Inflammatory macrophage (primary cell): ENCODE data around the gene MLH1.

Experiments
- DNase-seq, 2 donors: peaks; one replicate each; pipeline ENCODE4 v3.0.0-alpha.2; 2020 to 2022

Gene MLH1

DNA sequence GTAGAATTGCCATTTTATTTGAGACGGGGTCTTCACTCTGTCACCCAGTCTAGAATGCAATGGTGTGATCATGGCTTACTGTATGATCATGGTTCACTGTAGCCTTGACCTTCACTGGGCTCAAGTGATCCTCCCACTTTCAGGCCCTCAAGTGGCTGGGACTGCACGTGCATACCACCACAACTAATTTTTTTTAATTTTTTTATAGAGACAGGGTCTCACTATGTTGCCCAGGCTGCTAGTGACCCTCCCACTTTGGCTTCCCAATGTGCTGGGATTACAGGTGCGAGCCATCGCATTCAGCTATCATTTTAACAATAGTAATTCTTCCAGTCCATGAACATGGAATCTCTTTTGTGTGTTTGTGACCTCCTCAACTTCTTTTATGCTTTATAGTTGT is 12.3 kb upstream of the MLH1 start:
- no peak for DNase-seq

DNA sequence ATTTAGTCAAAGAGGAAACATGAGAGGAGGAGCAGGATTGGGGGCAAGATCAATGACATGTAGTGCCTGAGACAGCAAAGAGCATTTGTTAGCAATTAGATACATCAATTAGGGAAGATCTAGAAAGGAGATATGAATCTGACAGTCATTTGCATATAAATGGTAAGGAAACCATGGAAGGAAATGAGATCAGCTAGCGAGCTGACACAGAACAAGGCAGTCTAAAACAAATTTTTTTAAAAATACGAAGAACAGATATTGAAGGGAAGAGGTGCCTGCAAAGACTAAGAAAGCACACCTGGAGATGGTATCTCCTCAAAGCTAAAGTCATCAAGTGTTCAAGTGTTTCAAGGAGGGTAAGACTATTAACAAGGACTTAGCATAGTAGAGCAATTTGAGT is 5.0 kb upstream of the MLH1 start:
- DNase-seq, result no peak

DNA sequence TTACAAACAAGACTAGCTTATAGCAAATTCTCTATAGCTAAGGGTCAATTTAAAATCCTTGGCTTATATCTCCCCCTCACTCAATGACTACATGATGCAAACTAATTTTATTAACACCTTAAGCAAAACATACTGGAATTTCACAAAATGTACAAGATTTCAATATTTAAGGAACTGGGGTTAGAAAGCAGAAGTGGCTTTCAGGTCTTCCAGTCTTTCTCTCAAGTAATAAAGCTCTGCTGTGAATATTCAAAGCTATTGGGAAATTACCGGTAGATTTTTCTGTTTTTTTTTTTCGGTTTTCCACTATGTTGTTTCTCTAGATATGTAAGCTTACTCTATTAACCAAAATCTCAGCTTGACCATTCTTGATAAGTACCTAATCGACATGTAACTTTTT is 4.3 kb upstream of the MLH1 start:
- peak; percentile 33 to 67 for DNase-seq

DNA sequence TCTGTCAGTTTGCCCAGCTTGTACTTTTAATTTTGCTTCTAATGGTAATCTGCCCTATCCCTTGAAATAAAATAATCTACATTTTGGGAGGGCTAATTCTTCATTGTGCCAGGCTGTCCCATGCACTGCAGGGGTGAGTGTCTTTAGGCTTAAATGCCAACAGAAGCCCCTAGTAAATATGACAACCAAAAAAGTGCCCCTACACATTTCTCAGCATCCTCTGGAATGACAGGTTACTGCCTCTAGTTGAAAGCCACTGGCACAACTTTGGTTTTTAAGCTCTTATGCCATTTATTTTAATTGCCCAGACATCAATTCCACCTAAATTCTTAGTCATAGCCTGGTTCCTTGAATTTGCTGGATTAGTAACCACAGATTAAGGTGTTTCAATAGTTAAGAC is 3.8 kb upstream of the MLH1 start:
- DNase-seq, result no peak

DNA sequence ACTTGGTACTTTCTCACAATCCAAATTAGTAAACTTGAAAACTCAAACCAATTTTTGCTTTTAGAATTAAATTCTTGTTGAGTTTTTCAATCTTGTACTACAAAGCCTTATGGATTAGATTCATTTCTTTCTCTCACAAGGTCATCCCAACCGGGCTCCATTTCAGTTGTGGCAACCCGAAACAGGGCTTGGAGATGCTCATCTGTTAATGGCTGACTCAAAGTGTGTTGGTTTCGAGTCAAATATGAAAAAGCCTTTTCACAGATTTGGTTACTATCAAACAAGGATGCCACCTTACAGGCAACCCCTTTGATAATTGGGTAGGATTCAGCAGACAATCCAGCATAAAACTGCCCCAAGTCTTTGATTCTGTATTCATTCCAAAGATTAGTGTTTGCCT is 2.2 kb upstream of the MLH1 start:
- DNase-seq, result no peak

DNA sequence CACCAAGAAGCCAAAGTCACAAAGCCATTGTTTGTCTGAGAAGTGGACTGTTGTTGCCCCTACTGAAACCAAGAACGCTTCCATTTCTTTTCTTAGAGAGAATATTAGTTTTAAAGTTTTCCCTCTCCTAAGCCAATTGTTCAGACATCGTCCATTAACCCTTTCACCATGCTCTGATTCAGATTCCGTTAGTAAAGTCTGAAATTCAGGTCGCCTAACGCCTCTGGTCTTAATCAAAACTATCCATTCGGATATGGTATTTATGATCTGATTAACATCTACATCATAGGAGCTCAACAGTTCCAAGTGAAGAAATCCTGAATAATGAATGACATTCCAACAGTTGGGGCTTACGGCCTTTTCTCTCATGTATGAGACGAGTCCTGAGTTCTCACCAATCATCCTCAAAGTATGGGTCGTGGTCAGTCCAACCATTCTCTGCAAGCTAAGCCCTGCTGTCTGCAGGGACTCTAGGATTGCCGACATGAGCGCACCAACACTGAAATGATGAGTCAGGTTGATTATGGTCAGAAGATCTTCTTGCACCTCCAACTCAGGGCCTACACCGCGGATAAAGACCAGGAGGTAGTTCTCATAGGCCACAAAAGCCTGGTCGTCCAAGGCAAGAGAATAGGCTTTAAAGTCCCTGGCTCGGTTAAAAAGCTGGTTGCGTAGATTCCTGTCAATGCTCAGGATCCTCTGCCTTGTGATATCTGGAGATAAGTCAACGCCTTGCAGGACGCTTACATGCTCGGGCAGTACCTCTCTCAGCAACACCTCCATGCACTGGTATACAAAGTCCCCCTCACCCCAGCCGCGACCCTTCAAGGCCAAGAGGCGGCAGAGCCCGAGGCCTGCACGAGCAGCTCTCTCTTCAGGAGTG is 1.2 kb upstream of the MLH1 start:
- peak; percentile 23 to 46 for DNase-seq

DNA sequence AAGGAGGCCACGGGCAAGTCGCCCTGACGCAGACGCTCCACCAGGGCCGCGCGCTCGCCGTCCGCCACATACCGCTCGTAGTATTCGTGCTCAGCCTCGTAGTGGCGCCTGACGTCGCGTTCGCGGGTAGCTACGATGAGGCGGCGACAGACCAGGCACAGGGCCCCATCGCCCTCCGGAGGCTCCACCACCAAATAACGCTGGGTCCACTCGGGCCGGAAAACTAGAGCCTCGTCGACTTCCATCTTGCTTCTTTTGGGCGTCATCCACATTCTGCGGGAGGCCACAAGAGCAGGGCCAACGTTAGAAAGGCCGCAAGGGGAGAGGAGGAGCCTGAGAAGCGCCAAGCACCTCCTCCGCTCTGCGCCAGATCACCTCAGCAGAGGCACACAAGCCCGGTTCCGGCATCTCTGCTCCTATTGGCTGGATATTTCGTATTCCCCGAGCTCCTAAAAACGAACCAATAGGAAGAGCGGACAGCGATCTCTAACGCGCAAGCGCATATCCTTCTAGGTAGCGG is 452 bp upstream of the MLH1 start, which contains the start of gene EPM2AIP1:
EPM2AIP1 (minus strand) TSS at position 326 of the 520 bp plus-strand sequence; CDS start at position 272, 54 bp downstream.
- peak in 1 of 2 donors; percentile 100 for DNase-seq

DNA sequence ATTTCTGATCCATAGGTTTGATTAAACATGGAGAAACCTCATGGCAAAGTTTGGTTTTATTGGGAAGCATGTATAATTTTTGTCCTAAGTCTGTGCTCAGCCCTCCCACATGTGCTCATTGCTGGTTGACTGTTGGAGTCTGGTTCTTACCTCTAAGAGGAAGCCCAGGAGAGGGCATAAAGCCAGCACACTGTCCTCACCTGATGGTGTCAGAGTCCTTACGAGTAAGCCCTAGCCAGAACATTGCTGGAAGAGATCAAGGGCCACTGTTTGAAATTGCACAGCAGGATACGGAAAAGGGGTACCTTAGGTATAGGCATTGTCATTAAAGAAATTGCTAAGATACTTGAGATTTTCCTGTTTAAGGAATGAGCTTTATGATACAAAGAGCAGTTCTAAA is 21.3 kb downstream of the MLH1 start:
- DNase-seq, result no peak

DNA sequence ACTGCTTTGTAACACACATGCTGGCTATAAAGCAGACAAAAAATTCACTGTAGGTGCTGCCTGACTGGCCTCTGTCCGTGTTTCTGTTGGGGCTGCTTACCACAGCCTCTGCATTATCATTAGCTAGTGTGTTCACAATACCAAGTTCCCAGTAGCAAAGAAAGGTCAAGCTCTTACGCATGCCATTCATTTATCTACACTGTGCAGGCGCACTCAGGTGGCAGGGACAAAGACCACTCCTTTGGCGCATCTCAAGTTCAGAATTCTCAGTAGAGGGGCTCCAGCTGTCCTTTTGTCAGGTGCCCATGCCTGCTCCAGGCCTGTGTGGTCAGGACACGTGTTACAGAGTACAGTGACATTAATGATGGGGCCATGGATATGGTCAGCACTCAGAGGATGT is 22.3 kb downstream of the MLH1 start:
- no peak for DNase-seq

DNA sequence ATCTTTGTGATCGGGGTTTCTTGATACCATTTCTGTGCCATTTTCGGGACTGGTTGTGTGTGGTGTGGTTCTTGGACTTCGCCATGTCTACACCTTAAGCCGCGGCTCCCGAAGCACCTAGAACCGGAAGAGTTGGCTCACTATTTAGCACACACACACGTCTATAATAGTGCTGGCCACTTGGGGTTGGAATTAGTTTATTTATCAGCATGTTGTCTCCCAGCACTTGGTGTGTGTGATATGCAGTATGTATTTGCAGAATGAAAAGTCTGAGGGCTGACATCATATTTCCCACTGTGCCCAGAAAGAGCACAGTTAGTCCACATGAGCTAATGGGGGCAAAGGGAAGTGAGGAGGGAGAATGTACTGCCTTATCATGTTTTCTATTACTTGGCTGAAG is 23.6 kb downstream of the MLH1 start:
- DNase-seq, result no peak

DNA sequence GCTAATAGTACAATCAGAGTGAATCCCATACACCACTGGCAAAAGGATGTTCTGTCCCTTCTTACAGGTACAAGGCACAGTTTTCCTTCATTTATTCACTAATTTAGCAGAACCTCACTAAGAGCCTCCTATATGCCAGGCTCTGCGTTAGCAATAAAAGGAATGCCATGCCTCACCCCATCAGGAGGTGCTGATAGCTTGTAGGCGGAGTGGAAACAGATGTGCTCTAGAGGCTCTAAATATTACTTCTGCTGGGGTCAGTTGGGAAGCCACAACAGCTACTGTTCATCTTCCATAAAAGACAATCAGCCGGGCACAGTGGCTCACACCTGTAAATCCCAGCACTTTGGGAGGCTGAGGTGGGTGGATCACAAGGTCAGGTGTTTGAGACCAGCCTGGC is 24.4 kb downstream of the MLH1 start:
- no peak for DNase-seq

DNA sequence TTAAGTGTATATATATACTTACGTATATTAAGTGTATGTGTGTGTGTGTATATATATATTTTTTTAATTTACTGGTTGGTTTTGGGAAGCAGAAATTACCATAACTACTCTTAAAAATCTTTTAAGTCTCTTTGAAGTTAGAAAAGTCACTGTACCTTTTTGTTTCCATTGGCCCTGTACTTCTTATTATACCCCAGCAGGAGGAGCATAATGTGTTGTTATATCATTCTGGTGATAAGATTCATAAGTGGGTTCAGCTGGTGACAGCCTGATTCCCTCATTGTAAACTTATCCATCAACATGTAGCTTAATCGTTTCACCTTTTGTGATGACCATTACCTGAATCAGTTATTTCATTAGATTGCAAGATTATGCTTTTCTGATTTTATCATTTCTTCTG is 30.8 kb downstream of the MLH1 start:
- DNase-seq, result no peak

DNA sequence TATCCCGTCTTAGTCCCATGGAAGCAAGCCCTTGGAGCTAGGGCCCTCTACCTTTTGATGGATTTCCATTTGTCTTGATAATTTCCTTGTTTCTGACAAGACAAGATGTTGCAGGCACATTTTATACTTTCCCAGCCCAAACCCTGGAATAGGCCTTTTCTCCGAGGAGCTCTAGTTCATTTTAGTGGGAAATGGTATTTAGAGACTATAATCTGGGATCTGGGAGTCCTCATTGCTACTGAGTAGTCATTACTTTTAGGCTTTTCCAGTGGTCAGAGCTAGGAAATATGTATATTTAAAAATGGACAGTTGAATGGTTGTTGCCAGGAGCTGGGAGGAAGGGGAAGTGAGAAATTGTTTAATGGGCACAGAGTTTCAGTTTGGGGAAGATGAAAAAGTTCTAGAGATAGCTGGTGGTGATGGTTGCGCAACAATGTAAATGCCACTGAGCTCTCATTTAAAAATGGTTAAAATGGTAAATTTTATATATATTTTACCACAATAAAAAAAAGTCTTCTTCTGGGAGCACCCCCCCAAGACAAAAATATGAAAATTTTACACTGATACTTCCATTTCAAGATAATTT is 31.6 kb downstream of the MLH1 start:
- DNase-seq, result peak; percentile 53 to 76

DNA sequence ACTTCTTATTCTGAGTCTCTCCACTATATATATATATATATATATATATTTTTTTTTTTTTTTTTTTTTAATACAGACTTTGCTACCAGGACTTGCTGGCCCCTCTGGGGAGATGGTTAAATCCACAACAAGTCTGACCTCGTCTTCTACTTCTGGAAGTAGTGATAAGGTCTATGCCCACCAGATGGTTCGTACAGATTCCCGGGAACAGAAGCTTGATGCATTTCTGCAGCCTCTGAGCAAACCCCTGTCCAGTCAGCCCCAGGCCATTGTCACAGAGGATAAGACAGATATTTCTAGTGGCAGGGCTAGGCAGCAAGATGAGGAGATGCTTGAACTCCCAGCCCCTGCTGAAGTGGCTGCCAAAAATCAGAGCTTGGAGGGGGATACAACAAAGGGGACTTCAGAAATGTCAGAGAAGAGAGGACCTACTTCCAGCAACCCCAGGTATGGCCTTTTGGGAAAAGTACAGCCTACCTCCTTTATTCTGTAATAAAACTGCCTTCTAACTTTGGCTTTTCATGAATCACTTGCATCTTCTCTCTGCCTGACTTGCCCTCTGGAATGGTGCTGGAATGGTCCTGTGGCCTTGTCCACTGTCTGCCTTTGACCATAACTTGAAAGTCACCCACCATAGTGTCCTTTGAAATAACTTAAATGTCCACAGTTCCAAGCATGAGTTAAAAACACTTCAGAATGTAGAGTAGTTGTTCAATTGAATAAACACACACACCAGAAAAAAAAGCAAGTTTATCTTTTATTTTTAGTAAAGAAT is 32.4 kb downstream of the MLH1 start:
- no peak for DNase-seq

DNA sequence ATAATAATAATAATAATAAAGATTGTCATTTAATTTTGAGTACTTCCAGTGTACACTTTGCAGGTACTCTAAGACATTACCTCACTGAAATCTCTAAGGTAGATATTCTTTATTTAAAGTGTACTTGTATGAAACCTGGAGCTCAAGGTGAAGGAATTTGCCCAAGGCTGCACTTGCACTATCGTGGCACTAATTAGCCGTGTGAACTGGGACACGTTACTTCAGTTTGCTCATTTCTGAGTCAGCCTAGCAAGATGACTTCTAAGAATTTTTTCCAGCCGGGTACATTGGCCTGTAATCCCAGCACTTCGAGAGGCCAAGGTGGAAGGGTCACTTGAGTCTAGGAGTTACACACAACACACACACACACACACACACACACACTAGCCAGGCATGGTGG is 33.5 kb downstream of the MLH1 start:
- no peak for DNase-seq

DNA sequence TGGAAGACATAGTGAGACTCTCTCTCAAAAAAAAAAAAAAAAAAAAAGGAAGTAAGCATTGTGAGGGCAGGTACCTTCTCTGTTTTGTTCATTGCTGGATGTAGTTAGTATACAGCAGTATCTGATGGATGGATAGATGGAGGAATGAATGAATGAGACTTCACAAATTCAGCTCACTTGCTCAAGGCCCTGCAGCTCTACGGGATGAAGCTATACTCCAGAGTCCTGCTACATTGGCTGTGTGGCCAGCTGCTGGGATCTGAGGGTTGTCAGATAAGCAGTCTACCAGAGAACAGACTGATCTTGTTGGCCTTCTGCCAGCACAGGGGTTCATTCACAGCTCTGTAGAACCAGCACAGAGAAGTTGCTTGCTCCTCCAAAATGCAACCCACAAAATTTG is 35.0 kb downstream of the MLH1 start:
- DNase-seq, result no peak

DNA sequence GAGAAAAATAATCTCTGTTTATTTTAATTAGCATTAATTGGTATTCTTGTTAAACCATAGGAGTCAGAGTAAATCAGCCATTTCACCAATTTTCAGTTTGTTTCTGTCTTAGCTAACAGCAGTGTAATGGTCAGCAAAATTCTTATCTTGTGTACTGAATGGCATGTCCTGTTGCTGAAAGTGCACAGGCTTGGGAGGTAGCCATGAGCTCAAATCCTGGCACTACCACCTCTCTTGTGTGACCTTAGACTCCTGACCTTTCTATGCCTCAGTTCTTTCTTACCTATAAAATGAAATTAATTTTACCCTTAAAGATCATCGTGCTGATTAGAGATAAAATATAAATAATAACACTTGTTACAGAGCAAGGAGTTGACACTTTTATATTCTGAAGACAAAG is 35.8 kb downstream of the MLH1 start:
- no peak for DNase-seq

DNA sequence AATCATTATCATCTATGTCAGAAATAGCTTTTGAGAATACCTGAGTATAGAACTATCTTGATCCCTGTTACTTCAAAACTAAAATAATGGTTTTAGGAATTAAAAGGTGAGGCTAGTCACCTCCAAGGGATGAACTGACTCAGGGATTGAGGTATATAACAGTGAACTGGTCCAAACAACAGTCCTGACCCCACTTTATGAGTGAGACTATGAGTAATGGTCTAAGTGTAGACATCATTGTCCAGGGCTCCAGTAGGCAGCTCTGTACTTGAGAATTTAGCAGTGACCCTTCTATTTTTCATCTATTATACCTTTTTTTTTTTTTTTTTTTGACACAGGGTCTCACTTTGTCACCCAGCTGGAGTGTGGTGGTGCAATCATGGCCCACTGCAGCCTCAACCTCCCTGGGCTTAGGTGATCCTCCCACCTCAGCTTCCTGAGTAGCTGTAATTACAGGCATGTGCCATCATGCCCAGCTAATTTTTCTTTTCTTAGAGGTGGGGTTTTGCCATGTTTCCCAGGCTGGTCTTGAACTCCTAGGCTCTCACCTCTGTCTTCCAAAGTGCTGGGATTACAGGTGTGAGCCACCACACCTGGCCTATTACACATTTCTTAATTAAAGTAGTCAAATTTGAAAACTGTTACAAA is 36.3 kb downstream of the MLH1 start:
- no peak for DNase-seq

DNA sequence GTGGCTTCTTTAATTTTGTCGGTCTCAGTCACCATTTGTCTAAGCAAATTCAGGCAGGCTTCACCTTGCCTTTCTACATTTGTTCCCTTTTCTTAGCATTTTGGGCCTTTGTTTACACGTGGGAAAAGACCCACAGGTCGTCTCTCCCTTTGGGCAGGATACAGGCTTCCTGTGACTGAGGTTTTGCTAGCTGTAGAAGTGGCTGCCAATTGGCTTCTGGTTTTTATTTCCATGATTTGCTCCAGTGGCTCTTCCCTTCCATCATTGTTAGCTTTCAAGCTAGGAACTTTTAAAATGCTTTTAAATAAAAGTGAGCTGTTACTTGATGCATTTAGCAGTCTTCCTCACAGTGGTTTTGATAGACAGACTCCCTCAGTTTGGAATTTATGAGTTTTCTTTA is 37.3 kb downstream of the MLH1 start:
- DNase-seq, result no peak

DNA sequence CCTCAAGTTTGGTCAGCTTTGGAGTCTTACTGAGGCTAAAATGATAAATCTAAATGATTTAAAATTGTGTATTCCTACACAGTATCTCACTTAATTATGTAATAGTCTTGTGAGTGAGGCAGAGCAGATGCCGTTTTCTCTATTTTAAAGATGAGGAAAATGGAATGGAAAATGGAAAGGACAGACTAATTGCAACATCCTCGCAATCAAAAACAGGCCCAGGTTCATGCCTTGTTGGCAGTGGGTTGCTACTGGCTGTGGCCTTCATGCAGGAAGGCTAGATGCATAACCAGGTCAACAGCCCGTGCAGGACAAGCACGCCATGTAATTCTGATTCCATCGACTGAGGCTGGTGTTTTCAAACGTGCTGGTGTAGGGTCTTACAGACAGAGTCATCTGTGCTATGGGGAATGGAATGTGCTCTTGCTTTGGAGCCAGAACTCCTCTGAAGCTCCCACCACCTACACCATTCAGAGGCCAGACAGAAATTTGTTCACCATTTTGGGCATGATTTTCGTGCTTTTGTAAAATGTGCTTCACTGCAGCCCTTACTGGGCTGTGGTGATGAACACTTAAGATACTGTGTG is 37.9 kb downstream of the MLH1 start:
- no peak for DNase-seq

DNA sequence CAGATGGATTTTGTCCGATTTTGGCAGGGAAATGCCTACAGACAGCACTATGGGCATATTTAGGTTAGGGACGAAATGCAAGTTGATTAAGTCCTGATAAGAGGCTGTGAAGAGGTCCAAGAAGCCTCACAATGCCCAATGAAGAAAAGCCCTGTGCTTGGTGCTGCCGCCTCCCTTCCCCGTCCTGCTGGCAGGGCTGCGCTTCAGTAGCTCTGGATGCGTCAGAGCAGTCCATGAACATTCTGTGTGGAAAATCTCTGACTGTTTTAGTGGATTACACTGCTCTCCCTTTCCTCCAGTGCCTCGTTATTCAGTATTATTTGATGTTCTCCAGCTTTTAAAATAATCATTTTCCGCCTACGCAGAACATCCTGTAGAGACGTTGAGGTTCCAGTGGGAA is 39.6 kb downstream of the MLH1 start:
- no peak for DNase-seq

DNA sequence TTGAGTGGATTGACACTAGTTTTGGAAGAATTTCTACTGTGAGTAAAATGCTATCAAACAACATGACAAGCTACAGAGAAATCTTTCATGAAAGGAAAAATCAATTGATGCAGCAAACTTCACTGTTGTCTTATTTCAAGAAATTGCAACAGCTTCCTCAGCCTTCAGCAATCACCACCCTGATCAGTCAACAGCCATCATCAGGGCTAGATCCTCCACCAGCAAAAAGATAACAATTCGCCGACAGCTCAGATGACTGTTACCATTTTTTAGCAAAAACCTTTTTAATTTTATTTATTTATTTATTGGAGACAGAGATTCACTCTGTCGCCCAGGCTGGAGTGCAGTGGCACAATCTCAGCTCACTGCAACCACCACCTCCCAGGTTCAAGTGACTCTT is 44.0 kb downstream of the MLH1 start:
- no peak for DNase-seq
